Kidney epithelial cell (primary cell): ENCODE data around the gene UTS2B. TPM values are rescaled to one million over a fixed set of nuclear protein-coding genes. Genes with fewer than 3 reads are reported as not detected.

ENCODE experiments used
- DNase-seq: peaks from one replicate; pipeline ENCODE4 v3.0.0-alpha.2; 2010; ENCODE audit warnings: low read depth
- H3K27me3 ChIP-seq: 2 replicates; pipeline ENCODE4 v1.6.0; 2011; ENCODE audit warnings: low read length; ENCODE audit not compliant: control insufficient read depth, insufficient read depth
- H3K36me3 ChIP-seq: 2 replicates; pipeline ENCODE4 v1.5.1; 2011; ENCODE audit warnings: low read length; ENCODE audit not compliant: control insufficient read depth, insufficient read depth
- H3K4me3 ChIP-seq: 2 replicates; pipeline ENCODE4 v1.5.1; 2011; ENCODE audit warnings: low read depth, mild to moderate bottlenecking, control low read depth, low read length
- total RNA-seq: library from RNA; depleted of rRNA; stranded (reverse); fragments of >200 nt; gene quantifications from 2 replicates; pipeline ENCODE4 v1.2.3, GENCODE V29; 2015
- TF ChIP-seq, protein P1 (sequence below): IDR thresholded peaks from 2 replicates; pipeline ENCODE4 v1.5.1; 2011; ENCODE audit warnings: mild to moderate bottlenecking, moderate library complexity, low read length, control low read depth, inconsistent platforms; ENCODE audit not compliant: insufficient read depth, poor library complexity, severe bottlenecking

The UTS2B gene
- total RNA-seq, 1 donor from 2014 or later: 0.46 TPM

GRCh38 chr3:191356631-191357439, 26.5 kb upstream of the UTS2B start:
- no peak overlapping the region for H3K4me3 ChIP-seq
- peak; percentile 70 for DNase-seq

GRCh38 chr3:191355406-191355805, 25.1 kb upstream of the UTS2B start:
- TF ChIP-seq, protein P1, sequence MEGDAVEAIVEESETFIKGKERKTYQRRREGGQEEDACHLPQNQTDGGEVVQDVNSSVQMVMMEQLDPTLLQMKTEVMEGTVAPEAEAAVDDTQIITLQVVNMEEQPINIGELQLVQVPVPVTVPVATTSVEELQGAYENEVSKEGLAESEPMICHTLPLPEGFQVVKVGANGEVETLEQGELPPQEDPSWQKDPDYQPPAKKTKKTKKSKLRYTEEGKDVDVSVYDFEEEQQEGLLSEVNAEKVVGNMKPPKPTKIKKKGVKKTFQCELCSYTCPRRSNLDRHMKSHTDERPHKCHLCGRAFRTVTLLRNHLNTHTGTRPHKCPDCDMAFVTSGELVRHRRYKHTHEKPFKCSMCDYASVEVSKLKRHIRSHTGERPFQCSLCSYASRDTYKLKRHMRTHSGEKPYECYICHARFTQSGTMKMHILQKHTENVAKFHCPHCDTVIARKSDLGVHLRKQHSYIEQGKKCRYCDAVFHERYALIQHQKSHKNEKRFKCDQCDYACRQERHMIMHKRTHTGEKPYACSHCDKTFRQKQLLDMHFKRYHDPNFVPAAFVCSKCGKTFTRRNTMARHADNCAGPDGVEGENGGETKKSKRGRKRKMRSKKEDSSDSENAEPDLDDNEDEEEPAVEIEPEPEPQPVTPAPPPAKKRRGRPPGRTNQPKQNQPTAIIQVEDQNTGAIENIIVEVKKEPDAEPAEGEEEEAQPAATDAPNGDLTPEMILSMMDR: no peak
- peaks cover 1% of the 10 kb centered on the region for H3K36me3 ChIP-seq
- DNase-seq: no peak
- H3K27me3 ChIP-seq: no peaks in the 10 kb centered on the region
- no peak overlapping the region for H3K4me3 ChIP-seq

More at GRCh38 chr3:191356631-191357439, 26.5 kb upstream of the UTS2B start:
- TF ChIP-seq, protein P1: no peak
- peaks cover 3% of the 10 kb centered on the region for H3K36me3 ChIP-seq
- no peaks in the 10 kb centered on the region for H3K27me3 ChIP-seq

- DNase-seq: no peak
- Histone ChIP-seq H3K27me3 (no peaks in the 10 kb centered on the region), H3K36me3 (peaks cover 1% of the 10 kb centered on the region), H3K4me3 (peak overlapping the region; percentile 5)
- TF ChIP-seq, protein P1: no peak
Measured at GRCh38 chr3:191353022-191353777, 22.9 kb upstream of the UTS2B start.

- TF ChIP-seq, protein P1: no peak
- no peak for DNase-seq
- Histone ChIP-seq H3K36me3 (no peaks in the 10 kb centered on the region), H3K4me3 (no peak overlapping the region), H3K27me3 (no peaks in the 10 kb centered on the region)
Measured at GRCh38 chr3:191352014-191352413, 21.7 kb upstream of the UTS2B start.

- DNase-seq: no peak
- TF ChIP-seq, protein P1: no peak
- H3K4me3 ChIP-seq: no peak overlapping the region
- H3K36me3 ChIP-seq: no peaks in the 10 kb centered on the region
- H3K27me3 ChIP-seq: no peaks in the 10 kb centered on the region
Measured at GRCh38 chr3:191350396-191351090, 20.2 kb upstream of the UTS2B start.
